GM12875 (cell line): ENCODE results near the gene NPR2.

Source experiments
- H3K4me3 ChIP-seq: one replicate; pipeline ENCODE4 v1.5.1; 2011; ENCODE audit warnings: low read depth, low read length, control low read depth
- CTCF ChIP-seq: IDR thresholded peaks from 2 replicates; pipeline ENCODE4 v1.5.1; 2011; ENCODE audit warnings: low read depth, mild to moderate bottlenecking, control low read depth, inconsistent platforms, low read length, moderate library complexity, borderline replicate concordance; ENCODE audit not compliant: insufficient read depth

Gene NPR2

GRCh38 chr9:35835766-35836165 is 44.4 kb downstream of the NPR2 start:
- no peak for TF ChIP-seq CTCF
- no peak overlapping the region for H3K4me3 ChIP-seq

- TF ChIP-seq CTCF: no peak
Observed at GRCh38 chr9:35836595-35836994, 45.2 kb downstream of the NPR2 start.

GRCh38 chr9:35839926-35840325 is 48.5 kb downstream of the NPR2 start:
- no peak for TF ChIP-seq CTCF
- H3K4me3 ChIP-seq: no peak overlapping the region

More at GRCh38 chr9:35836595-35836994, 45.2 kb downstream of the NPR2 start:
- H3K4me3 ChIP-seq: no peak overlapping the region

- no peak for TF ChIP-seq CTCF
- H3K4me3 ChIP-seq: no peak overlapping the region
Observed at GRCh38 chr9:35840881-35841644, 49.7 kb downstream of the NPR2 start.

GRCh38 chr9:35841645-35841900 is 50.2 kb downstream of the NPR2 start:
- H3K4me3 ChIP-seq: no peak overlapping the region
- TF ChIP-seq CTCF: no peak

GRCh38 chr9:35842020-35842745 is 50.8 kb downstream of the NPR2 start:
- no peak for TF ChIP-seq CTCF
- no peak overlapping the region for H3K4me3 ChIP-seq

- H3K4me3 ChIP-seq: peak overlapping the region; percentile 3
- no peak for TF ChIP-seq CTCF
Observed at GRCh38 chr9:35842795-35843194, 51.4 kb downstream of the NPR2 start.
